Astrocyte (in vitro differentiated cells and primary cell): ENCODE results near the gene HAT1. TPM values are rescaled to one million over a fixed set of nuclear protein-coding genes. Genes with fewer than 3 reads are reported as not detected.
"Not testable (repeated sequence)": the region's sequence is repeated elsewhere in the genome, so short reads cannot be mapped to it uniquely, and the experiment has no call there.

ENCODE experiments used
- DNase-seq: peaks from one replicate; pipeline ENCODE4 v3.0.0-alpha.2; 2010; ENCODE audit warnings: low read depth
- FAIRE-seq: peaks from 2 replicates; lab custom pipeline; 2011; peaks lifted over from hg19 to GRCh38; lab: Jason Lieb, UNC
- H2AFZ ChIP-seq: 2 replicates; pipeline ENCODE4 v1.6.0; 2012; ENCODE audit warnings: low read depth, low read length, inconsistent platforms
- H3K27ac ChIP-seq: 2 replicates; pipeline ENCODE4 v1.5.1; 2011; ENCODE audit warnings: low read depth, low read length, inconsistent platforms
- H3K27me3 ChIP-seq: 2 replicates; pipeline ENCODE4 v1.6.0; 2011; ENCODE audit warnings: low read length, inconsistent platforms; ENCODE audit not compliant: insufficient read depth
- H3K36me3 ChIP-seq: 2 replicates; pipeline ENCODE4 v1.5.1; 2011; ENCODE audit warnings: low read length, inconsistent platforms; ENCODE audit not compliant: insufficient read depth
- H3K4me1 ChIP-seq: 2 replicates; pipeline ENCODE4 v1.5.1; 2011; ENCODE audit warnings: low read length, inconsistent platforms; ENCODE audit not compliant: insufficient read depth
- H3K4me2 ChIP-seq: 2 replicates; pipeline ENCODE4 v1.6.0; 2012; ENCODE audit warnings: low read length, inconsistent platforms
- H3K4me3 ChIP-seq: 2 replicates; pipeline ENCODE4 v1.5.1; 2011; ENCODE audit warnings: low read depth, mild to moderate bottlenecking, low read length, inconsistent platforms; ENCODE audit not compliant: insufficient read depth
- H3K79me2 ChIP-seq: 2 replicates; pipeline ENCODE4 v1.6.0; 2012; ENCODE audit warnings: mild to moderate bottlenecking, low read length, inconsistent platforms; ENCODE audit not compliant: insufficient read depth
- H3K9ac ChIP-seq: 2 replicates; pipeline ENCODE4 v1.6.0; 2012; ENCODE audit warnings: mild to moderate bottlenecking, low read length, inconsistent platforms
- H3K9me3 ChIP-seq: 2 replicates; pipeline ENCODE4 v1.5.1; 2012; ENCODE audit warnings: low read depth, mild to moderate bottlenecking, low read length, inconsistent platforms; ENCODE audit not compliant: insufficient read depth
- H4K20me1 ChIP-seq: 2 replicates; pipeline ENCODE4 v1.6.0; 2012; ENCODE audit warnings: low read length, inconsistent platforms; ENCODE audit not compliant: insufficient read depth
- H3K27ac Mint-ChIP-seq: one replicate; pipeline ENCODE4 v1.8.0; 2021; ENCODE audit warnings: mild to moderate bottlenecking, mixed read lengths; ENCODE audit not compliant: unreplicated experiment
- H3K27me3 Mint-ChIP-seq: one replicate; pipeline ENCODE4 v1.8.0; 2021; ENCODE audit warnings: low read depth, mixed read lengths; ENCODE audit not compliant: unreplicated experiment
- H3K36me3 Mint-ChIP-seq: one replicate; pipeline ENCODE4 v1.8.0; 2021; ENCODE audit warnings: low read depth, mixed read lengths; ENCODE audit not compliant: unreplicated experiment
- H3K4me1 Mint-ChIP-seq: one replicate; pipeline ENCODE4 v1.8.0; 2021; ENCODE audit warnings: low read depth, mixed read lengths; ENCODE audit not compliant: unreplicated experiment
- H3K4me3 Mint-ChIP-seq: one replicate; pipeline ENCODE4 v1.8.0; 2021; ENCODE audit warnings: mild to moderate bottlenecking, moderate library complexity, mixed read lengths; ENCODE audit not compliant: unreplicated experiment
- H3K9me3 Mint-ChIP-seq: one replicate; pipeline ENCODE4 v1.8.0; 2021; ENCODE audit warnings: mild to moderate bottlenecking, mixed read lengths; ENCODE audit not compliant: unreplicated experiment
- CTCF ChIP-seq: IDR thresholded peaks from 2 replicates; pipeline ENCODE4 v1.5.1; 2011; ENCODE audit warnings: low read depth, mild to moderate bottlenecking, inconsistent platforms, low read length, moderate library complexity; ENCODE audit not compliant: insufficient read depth
- EZH2 ChIP-seq: IDR thresholded peaks from 2 replicates; pipeline ENCODE4 v1.6.1; 2012; ENCODE audit warnings: mild to moderate bottlenecking, low read length, inconsistent platforms; ENCODE audit not compliant: insufficient read depth
- total RNA-seq: library from RNA; stranded (reverse); gene quantifications from 2 replicates; pipeline ENCODE4 v1.2.1, GENCODE V29; 2021

The HAT1 gene
- total RNA-seq, 1 donor from 2014 or later: 29.1 TPM

GRCh38 chr2:171968509-171968908 lies 46.2 kb downstream of the HAT1 start:
- H3K9ac ChIP-seq: no peak overlapping the region
- H3K36me3 ChIP-seq: peaks cover 17% of the 10 kb centered on the region
- FAIRE-seq (no peak), DNase-seq (no peak)
- H3K79me2 ChIP-seq: no peaks in the 10 kb centered on the region
- H3K27me3 Mint-ChIP-seq: no peaks in the 10 kb centered on the region
- no peak for TF ChIP-seq EZH2
- no peak for TF ChIP-seq CTCF
- H3K4me3 ChIP-seq: no peak overlapping the region
- H3K9me3 Mint-ChIP-seq: no peaks in the 10 kb centered on the region
- peaks cover 8% of the 10 kb centered on the region for H3K36me3 Mint-ChIP-seq
- H4K20me1 ChIP-seq: no peaks in the 10 kb centered on the region
- no peak overlapping the region for H3K4me2 ChIP-seq
- H3K9me3 ChIP-seq: no peaks in the 10 kb centered on the region
- H3K4me3 Mint-ChIP-seq: no peak overlapping the region
- no peak overlapping the region for H3K27ac Mint-ChIP-seq
- no peak overlapping the region for H2AFZ ChIP-seq
- no peak overlapping the region for H3K27ac ChIP-seq
- H3K4me1 Mint-ChIP-seq: peaks cover 2% of the 10 kb centered on the region
- H3K27me3 ChIP-seq: no peaks in the 10 kb centered on the region
- no peaks in the 10 kb centered on the region for H3K4me1 ChIP-seq

DNA sequence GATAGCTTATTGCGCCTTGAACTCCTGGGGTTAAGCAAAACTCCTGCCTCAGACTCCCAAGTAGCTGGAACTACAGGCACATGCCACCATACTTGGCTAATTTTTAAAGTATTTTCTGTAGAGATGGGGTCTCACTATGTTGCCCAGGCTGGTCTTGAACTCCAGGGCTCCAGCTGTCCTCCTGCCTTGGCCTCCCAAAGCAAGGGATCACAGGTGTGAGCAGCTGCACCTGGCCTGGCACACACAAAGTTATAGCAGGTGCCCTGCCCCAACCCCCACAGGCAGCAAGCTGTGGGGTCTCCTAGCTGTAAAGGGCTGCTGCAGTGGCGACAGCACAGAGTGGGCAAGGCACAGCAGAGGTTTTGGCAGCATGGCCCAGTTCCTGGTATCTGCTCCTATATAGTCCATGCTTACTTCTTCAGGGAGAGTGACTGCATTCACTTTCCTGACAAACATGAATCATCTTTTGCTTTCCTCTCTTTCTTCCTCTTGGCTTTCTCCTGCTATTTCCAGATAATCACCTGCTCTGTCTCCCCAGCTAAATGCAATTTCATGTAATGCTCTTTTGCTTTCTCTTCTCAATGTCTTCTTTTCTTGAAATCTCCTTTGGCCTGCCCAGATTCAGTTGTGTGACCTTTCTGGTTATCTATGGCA lies 50.2 kb downstream of the HAT1 start:
- no peak for DNase-seq
- no peak overlapping the region for H2AFZ ChIP-seq
- H3K4me1 ChIP-seq: no peaks in the 10 kb centered on the region
- no peak overlapping the region for H3K9ac ChIP-seq
- no peak overlapping the region for H3K27ac Mint-ChIP-seq
- H3K36me3 ChIP-seq: peaks cover 4% of the 10 kb centered on the region
- H3K27me3 Mint-ChIP-seq: no peaks in the 10 kb centered on the region
- H3K4me2 ChIP-seq: no peak overlapping the region
- H3K27me3 ChIP-seq: no peaks in the 10 kb centered on the region
- no peak overlapping the region for H3K4me3 ChIP-seq
- peaks cover 2% of the 10 kb centered on the region for H3K4me1 Mint-ChIP-seq
- H4K20me1 ChIP-seq: no peaks in the 10 kb centered on the region
- H3K79me2 ChIP-seq: no peaks in the 10 kb centered on the region
- no peak for FAIRE-seq
- no peaks in the 10 kb centered on the region for H3K9me3 ChIP-seq
- no peaks in the 10 kb centered on the region for H3K9me3 Mint-ChIP-seq
- H3K4me3 Mint-ChIP-seq: no peak overlapping the region
- no peak for TF ChIP-seq EZH2
- TF ChIP-seq CTCF: no peak
- no peak overlapping the region for H3K27ac ChIP-seq
- H3K36me3 Mint-ChIP-seq: peaks cover 1% of the 10 kb centered on the region

DNA sequence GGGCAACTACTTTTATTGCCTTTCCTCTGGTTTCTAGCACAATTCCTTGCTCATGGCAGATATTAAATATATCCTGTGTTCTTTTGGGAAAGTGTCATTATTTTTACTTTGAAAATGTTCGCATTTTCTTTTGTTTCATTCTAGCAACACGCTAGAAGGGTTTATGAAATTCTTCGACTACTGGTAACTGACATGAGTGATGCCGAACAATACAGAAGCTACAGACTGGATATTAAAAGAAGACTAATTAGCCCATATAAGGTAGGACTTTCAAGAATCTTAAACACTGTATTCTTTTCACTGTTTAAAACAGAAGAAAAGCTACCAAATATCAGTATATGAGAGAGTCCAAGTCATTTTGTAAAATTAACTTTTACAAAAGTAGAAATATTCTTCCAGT lies 56.8 kb downstream of the HAT1 start:
- no peak overlapping the region for H3K4me3 Mint-ChIP-seq
- DNase-seq (no peak), FAIRE-seq (peak; percentile 23)
- no peak overlapping the region for H3K4me3 ChIP-seq
- H3K4me1 Mint-ChIP-seq: no peaks in the 10 kb centered on the region
- no peak for TF ChIP-seq EZH2
- no peak for TF ChIP-seq CTCF
- H3K36me3 ChIP-seq: peaks cover 15% of the 10 kb centered on the region
- no peaks in the 10 kb centered on the region for H3K27me3 ChIP-seq
- no peaks in the 10 kb centered on the region for H3K4me1 ChIP-seq
- H3K4me2 ChIP-seq: no peak overlapping the region
- no peak overlapping the region for H2AFZ ChIP-seq
- no peaks in the 10 kb centered on the region for H3K9me3 Mint-ChIP-seq
- H3K27ac ChIP-seq: no peak overlapping the region
- H4K20me1 ChIP-seq: no peaks in the 10 kb centered on the region
- H3K27me3 Mint-ChIP-seq: no peaks in the 10 kb centered on the region
- peaks cover 6% of the 10 kb centered on the region for H3K36me3 Mint-ChIP-seq
- H3K79me2 ChIP-seq: no peaks in the 10 kb centered on the region
- no peak overlapping the region for H3K27ac Mint-ChIP-seq
- H3K9ac ChIP-seq: no peak overlapping the region
- H3K9me3 ChIP-seq: no peaks in the 10 kb centered on the region

GRCh38 chr2:171983924-171984323 lies 61.7 kb downstream of the HAT1 start:
- not testable (repeated sequence) for H2AFZ ChIP-seq, H3K9ac ChIP-seq, H3K4me2 ChIP-seq, H3K4me3 ChIP-seq, H3K4me1 ChIP-seq, H3K9me3 Mint-ChIP-seq, H3K27ac Mint-ChIP-seq, H3K27ac ChIP-seq, H3K27me3 Mint-ChIP-seq, DNase-seq, H3K4me3 Mint-ChIP-seq, H3K36me3 Mint-ChIP-seq, H4K20me1 ChIP-seq, H3K79me2 ChIP-seq, H3K27me3 ChIP-seq, H3K4me1 Mint-ChIP-seq, FAIRE-seq, H3K9me3 ChIP-seq, H3K36me3 ChIP-seq
